Activated CD4-positive, alpha-beta T cell treated with anti-CD3 and anti-CD28 coated beads, Interleukin-10, Interleukin-2, amounts not matched to agents 100 ng/mL and 50 ng/mL, durations not matched to agents 16 hours and 8 hours (primary cell): Measurements from ENCODE around the gene KRTAP2-2.

Experiments used
- DNase-seq: peaks from one replicate; pipeline ENCODE4 v3.0.0-alpha.2; 2020

Gene KRTAP2-2

DNA sequence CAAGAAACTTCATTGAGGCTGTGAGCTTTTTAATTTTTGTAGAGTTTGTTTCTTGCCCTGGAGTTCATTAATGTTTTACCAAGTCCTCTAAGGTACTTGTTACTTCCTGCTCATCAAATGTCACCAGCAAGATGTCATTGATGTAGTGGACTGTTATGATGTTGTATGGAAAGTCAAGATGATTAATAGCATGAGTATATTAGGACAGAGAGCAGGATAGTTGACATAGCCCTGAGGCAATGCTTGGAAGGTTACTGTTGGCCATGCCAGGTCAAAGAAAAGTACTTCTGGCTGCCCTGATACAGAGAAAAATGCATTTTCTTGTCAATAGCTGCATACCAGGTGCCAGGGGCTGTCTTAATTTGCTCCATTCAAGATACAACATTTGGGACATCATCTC, 34.7 kb downstream of the KRTAP2-2 start:
- no peak for DNase-seq

GRCh38 chr17:41019415-41019814, 35.6 kb downstream of the KRTAP2-2 start:
- no peak for DNase-seq

DNA sequence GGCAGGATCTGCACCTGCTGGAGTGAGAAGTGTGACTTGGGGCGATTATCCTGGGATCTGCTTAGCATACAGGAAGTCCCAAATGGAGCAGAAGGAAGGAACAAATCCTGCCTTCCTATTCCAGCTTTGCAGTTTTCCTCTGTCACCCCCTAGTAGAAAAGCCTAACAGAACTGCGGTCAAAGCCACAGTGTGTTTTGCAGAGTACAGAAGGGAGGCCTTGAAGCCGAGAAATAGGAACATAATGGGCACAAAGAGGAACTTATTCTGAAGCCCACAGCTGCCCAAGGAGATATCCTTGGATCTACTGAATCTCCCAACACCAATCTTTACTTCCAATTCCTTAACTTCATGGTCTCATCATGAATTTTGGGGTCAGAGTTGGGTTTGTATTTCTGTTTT, 36.5 kb downstream of the KRTAP2-2 start:
- no peak for DNase-seq

DNA sequence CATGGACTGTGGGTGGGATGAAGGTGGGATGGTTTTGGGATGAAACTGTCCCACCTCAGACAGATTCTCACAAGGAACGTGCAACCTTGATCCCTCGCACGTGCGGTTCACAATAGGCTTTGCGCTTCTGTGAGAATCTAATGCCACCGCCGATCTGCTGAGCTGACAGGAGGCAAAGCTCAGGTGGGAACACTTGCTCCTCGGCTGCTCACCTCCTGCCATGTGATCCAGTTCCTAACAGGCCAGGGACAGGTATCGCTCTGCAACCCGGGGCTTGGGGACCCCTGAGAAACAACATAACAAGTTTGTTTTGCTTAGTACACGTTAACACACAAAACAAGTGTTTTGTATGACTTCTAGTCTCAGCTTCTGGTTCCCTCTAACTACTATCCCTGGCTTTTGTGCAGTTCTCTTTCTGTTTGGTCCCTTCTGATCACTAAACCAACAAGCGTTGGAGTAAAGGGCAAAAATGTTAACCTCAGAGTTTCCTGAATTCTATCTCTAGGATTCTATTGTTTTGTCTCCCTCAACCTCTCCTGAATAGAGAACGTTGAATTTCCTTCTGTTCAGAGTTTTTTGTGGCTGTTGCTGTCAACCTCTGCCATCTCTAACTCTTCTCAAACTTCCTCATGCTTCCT, 38.3 kb downstream of the KRTAP2-2 start:
- no peak for DNase-seq

- no peak for DNase-seq
Observed at GRCh38 chr17:41015454-41015853, 39.6 kb downstream of the KRTAP2-2 start.

DNA sequence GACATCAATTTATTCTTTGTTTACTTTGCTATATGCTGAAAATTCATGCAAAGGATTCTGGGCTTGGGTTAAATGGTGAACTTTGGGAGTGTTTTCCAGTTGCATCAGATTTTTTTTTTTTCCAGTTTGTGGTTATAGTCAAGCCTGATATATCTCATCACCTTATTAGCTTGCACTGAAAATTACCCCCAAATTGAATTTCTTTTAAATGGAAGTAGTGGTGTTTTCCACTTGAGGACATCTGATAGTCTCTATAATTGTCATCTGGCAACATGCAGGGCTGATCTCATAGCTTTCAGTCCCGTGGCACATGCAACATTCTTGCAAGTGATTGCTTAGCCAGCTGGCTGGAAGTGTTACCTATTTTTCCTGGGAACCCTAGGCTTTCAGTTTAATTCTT, 41.4 kb downstream of the KRTAP2-2 start:
- no peak for DNase-seq

- no peak for DNase-seq
Observed at GRCh38 chr17:41013181-41013580, 41.8 kb downstream of the KRTAP2-2 start.

DNA sequence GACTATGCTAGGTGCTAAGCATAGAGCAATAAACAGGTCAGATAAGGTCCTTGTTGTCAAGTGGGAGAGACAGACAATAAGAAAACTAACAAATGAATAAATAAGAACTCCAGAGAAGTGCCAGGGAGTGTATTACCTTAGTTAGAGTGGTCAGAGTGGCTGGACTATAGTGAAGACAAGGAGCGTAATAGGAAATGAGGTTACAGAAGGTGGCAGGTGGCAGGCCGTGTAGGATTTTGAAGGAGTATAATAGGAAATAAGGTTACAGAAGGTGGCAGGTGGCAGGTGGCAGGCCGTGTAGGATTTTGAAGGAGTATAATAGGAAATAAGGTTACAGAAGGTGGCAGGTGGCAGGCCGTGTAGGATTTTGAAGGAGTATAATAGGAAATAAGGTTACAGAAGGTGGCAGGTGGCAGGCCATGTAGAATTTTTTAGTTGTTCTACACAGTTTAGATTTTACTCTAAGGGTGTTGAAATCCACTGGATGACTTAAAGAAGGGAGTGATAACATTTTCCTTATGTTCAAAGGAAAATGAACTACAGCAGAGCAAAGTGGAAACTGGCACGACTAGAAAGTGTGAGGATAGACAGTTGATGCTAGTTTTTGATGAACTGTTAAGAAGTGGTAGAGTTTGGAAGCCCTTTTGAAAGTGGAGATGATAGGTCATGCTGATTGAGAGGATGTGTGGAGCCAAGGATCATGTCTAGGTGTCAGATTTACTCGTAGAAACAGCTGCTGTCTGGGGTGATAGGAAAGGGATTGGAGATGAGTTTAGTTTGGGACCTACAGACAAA, 42.5 kb downstream of the KRTAP2-2 start:
- no peak for DNase-seq

DNA sequence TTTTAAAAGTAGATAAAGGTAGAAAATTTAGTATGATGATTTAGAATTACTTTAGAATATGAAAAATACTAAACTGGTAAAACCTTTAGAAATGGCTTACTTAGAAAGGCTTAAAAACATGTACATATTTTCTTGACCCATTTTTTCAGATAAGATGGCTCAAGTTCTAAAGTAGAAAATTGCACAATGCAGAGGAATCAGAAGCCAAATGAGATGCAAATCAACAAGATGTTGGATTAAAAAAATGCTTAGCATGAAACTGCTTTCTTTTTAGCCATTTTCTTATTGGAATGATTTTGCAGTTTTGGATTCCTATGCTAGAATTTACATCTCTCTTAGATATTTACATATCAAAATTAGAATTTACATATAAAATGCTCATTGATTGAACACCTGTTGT, 44.6 kb downstream of the KRTAP2-2 start:
- DNase-seq, result no peak

DNA sequence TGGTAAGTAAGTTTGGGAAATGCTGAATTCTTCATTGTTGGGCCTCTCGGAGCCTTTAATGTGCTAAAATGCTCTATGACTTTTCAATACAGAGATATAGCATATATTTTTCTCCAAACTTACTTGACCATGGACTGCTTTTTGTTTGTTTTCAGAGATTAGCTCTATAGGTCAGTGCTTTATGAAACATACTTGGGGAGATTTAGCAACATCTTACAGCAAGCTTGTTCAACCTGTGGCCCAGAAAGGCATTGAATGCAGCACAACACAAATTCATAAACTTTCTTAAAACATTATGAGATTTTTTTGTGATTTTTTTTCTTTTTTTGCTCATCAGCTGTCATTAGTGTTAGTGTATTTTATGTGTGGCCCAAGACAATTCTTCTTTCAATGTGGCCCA, 45.1 kb downstream of the KRTAP2-2 start:
- no peak for DNase-seq

DNA sequence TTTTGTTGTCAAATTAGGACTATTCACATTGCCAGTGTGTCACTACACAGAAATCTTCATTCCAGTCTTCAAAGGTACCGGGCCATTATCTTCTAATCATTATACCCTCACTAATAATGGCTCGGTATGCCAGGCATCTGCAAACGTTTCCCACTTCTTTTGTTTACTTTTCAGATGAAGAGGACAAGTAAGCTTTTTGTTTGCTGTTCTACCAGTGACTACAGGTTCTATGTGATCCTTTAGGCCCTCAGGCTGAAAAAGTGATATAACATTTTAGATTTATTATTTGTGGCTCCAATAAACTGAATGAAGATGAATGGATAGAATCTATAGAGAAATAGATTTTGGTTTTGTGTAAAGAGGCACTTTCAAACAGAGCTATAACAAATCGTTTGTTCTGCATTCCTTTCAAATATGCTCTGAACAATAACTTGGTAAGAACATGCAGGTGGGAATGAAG, 45.7 kb downstream of the KRTAP2-2 start:
- DNase-seq, result no peak

DNA sequence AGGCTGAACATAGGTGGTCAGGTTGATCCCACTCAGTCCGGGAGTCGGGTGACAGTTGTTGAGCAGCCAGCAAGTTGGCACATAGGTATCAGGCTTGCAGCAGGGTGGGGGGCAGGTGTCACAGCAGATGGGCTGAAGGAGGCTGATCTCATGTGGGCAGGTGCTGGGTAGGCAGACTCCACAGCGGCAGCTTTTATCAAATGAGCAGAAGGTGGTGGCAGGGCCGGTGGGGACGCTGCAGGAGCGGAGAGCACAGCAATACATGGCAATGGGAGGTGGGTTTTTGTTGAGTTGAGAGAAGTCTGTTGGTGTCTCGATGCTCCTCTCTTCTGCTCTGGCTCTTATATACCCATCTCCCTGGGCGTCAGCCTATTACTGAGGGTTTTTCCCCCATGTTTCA, 46.2 kb downstream of the KRTAP2-2 start, which contains the start of gene KRTAP3-1:
TSS of gene KRTAP3-1 (minus strand) at position 318 of the 400 bp plus-strand sequence. CDS start at position 264, 54 bp downstream.
- DNase-seq, result no peak
